Measurements from ENCODE around the gene SCFD2. TPM values are rescaled to one million over a fixed set of nuclear protein-coding genes. Genes with fewer than 3 reads are reported as not detected.
"Not testable (repeated sequence)": the region's sequence is repeated elsewhere in the genome, so short reads cannot be mapped to it uniquely, and the experiment has no call there.

Gene SCFD2
- total RNA-seq, 3 donors from 2014 or later = 22.8 to 33.8 (median 25.0) TPM

- Histone ChIP-seq H3K36me3 (no peaks in the 10 kb centered on the region), H3K27me3 (no peaks in the 10 kb centered on the region), H3K9me3 (no peaks in the 10 kb centered on the region), H3K4me3 (no peak overlapping the region), H3K4me1 (no peaks in the 10 kb centered on the region), H3K27ac (no peak overlapping the region)
- intact Hi-C loops (cut with DNase I; ENCODE audit: low total_unique reads) = no loop called here
- TF ChIP-seq POLR2AphosphoS5 (IDR thresholded peaks at IDR 0.05) = no peak
- no peak for TF ChIP-seq POLR2A (IDR thresholded peaks at IDR 0.05)
- TF ChIP-seq CTCF (IDR thresholded peaks at IDR 0.05) = no peak
- no peak for DNase-seq (ENCODE audit: low spot score in 2 of 2)
Observed at GRCh38 chr4:53346920-53347852, 18.7 kb downstream of the SCFD2 start.

- H3K4me1 ChIP-seq; DNase-seq (ENCODE audit: low spot score in 2 of 2); H3K9me3 ChIP-seq; H3K4me3 ChIP-seq; H3K36me3 ChIP-seq; H3K27me3 ChIP-seq; H3K27ac ChIP-seq; intact Hi-C loops (cut with DNase I; ENCODE audit: low total_unique reads): not testable (repeated sequence)
Observed at GRCh38 chr4:53346392-53346791, 19.5 kb downstream of the SCFD2 start.

- H3K36me3 ChIP-seq; H3K27me3 ChIP-seq; H3K9me3 ChIP-seq; intact Hi-C loops (cut with DNase I; ENCODE audit: low total_unique reads); H3K4me3 ChIP-seq; H3K4me1 ChIP-seq; DNase-seq (ENCODE audit: low spot score in 2 of 2); H3K27ac ChIP-seq: not testable (repeated sequence)
Observed at GRCh38 chr4:53340145-53340544, 25.7 kb downstream of the SCFD2 start.

GRCh38 chr4:53334916-53335315, 30.9 kb downstream of the SCFD2 start:
- DNase-seq (ENCODE audit: low spot score in 2 of 2) = not testable (repeated sequence)

GRCh38 chr4:53326535-53326934, 39.3 kb downstream of the SCFD2 start:
- H3K9me3 ChIP-seq = no peaks in the 10 kb centered on the region
- H3K36me3 ChIP-seq = no peaks in the 10 kb centered on the region
- DNase-seq (ENCODE audit: low spot score in 2 of 2) = no peak
- TF ChIP-seq POLR2A (IDR thresholded peaks at IDR 0.05) (no peak), CTCF (IDR thresholded peaks at IDR 0.05) (no peak), POLR2AphosphoS5 (IDR thresholded peaks at IDR 0.05) (no peak)
- intact Hi-C loops (cut with DNase I; ENCODE audit: low total_unique reads) = no loop called here
- H3K4me1 ChIP-seq = no peaks in the 10 kb centered on the region
- H3K27ac ChIP-seq = no peak overlapping the region
- no peaks in the 10 kb centered on the region for H3K27me3 ChIP-seq
- H3K4me3 ChIP-seq = no peak overlapping the region

More at GRCh38 chr4:53334916-53335315, 30.9 kb downstream of the SCFD2 start:
- intact Hi-C loops (cut with DNase I; ENCODE audit: low total_unique reads); H3K27ac ChIP-seq; H3K36me3 ChIP-seq; H3K9me3 ChIP-seq; H3K4me1 ChIP-seq; H3K4me3 ChIP-seq; H3K27me3 ChIP-seq: not testable (repeated sequence)

- H3K4me3 ChIP-seq = no peak overlapping the region
- TF ChIP-seq POLR2AphosphoS5 (IDR thresholded peaks at IDR 0.05) (no peak), CTCF (IDR thresholded peaks at IDR 0.05) (no peak), POLR2A (IDR thresholded peaks at IDR 0.05) (no peak)
- intact Hi-C loops (cut with DNase I; ENCODE audit: low total_unique reads) = no loop called here
- no peaks in the 10 kb centered on the region for H3K36me3 ChIP-seq
- no peak overlapping the region for H3K27ac ChIP-seq
- H3K27me3 ChIP-seq = no peaks in the 10 kb centered on the region
- no peaks in the 10 kb centered on the region for H3K4me1 ChIP-seq
- H3K9me3 ChIP-seq = no peaks in the 10 kb centered on the region
- DNase-seq (ENCODE audit: low spot score in 2 of 2) = no peak
Observed at GRCh38 chr4:53322696-53323095, 43.2 kb downstream of the SCFD2 start.
